Thoracic aorta (tissue), 2 donors: ENCODE measurements around the gene KLC1. TPM values are rescaled to one million over a fixed set of nuclear protein-coding genes. Genes with fewer than 3 reads are reported as not detected.

Experiments
- ATAC-seq: fragments of 150-250 bp; one replicate; pipeline ENCODE4 v1.8.0; 2017; ENCODE audit warnings: low read depth; ENCODE audit not compliant: insufficient number of reproducible peaks, low FRiP score
- DNase-seq: peaks from one replicate; pipeline ENCODE4 v3.0.0-alpha.2; 2020; ENCODE audit warnings: low spot score
- H3K27ac ChIP-seq, 2 donors: fragments of 200-600 bp; sonication (generic); 1 replicate in 1 of 2; 2 replicates in 1 of 2; pipeline ENCODE4 v1.5.1; 2016; ENCODE audit warnings: mild to moderate bottlenecking in 2 of 2, moderate library complexity in 2 of 2
- H3K27me3 ChIP-seq: fragments of 200-600 bp; sonication (generic); replicated peaks from 2 replicates; pipeline ENCODE4 v1.6.0; 2016; ENCODE audit warnings: mild to moderate bottlenecking; ENCODE audit not compliant: insufficient read depth
- H3K36me3 ChIP-seq: fragments of 200-600 bp; sonication (generic); one replicate; pipeline ENCODE4 v1.5.1; 2016
- H3K4me1 ChIP-seq, 2 donors: fragments of 200-600 bp; sonication (generic); 1 replicate in 1 of 2; 2 replicates in 1 of 2; pipeline versions ENCODE4 v1.5.1 to v1.6.0; 2016; ENCODE audit warnings: low read depth in 2 of 2, mild to moderate bottlenecking in 1 of 2; ENCODE audit not compliant: control insufficient read depth in 1 of 2
- H3K4me3 ChIP-seq: fragments of 200-600 bp; sonication (generic); 2 replicates; pipeline ENCODE4 v1.5.1; 2016; ENCODE audit warnings: mild to moderate bottlenecking
- H3K9me3 ChIP-seq: fragments of 200-600 bp; sonication (generic); 2 replicates; pipeline ENCODE4 v1.5.1; 2016
- total RNA-seq, 2 donors: library from RNA; depleted of rRNA; stranded (reverse); fragments of >200 nt; gene quantifications; one replicate each; pipeline versions ENCODE4 v1.1.0 to v1.2.3, GENCODE V29; 2016
- TF ChIP-seq, protein P1 (sequence below): fragments of 200-600 bp; sonication (generic); IDR thresholded peaks from one replicate; pipeline ENCODE4 v1.5.1; 2019; ENCODE audit warnings: antibody characterized with exemption

The KLC1 gene
- total RNA-seq, 2 donors from 2014 or later: 545 to 588 TPM

GRCh38 chr14:103718572-103718971 lies 89.6 kb downstream of the KLC1 start:
- no peaks in the 10 kb centered on the region for H3K27me3 ChIP-seq
- ATAC-seq (no peak), DNase-seq (no peak)
- H3K36me3 ChIP-seq: no peaks in the 10 kb centered on the region
- TF ChIP-seq, protein P1, sequence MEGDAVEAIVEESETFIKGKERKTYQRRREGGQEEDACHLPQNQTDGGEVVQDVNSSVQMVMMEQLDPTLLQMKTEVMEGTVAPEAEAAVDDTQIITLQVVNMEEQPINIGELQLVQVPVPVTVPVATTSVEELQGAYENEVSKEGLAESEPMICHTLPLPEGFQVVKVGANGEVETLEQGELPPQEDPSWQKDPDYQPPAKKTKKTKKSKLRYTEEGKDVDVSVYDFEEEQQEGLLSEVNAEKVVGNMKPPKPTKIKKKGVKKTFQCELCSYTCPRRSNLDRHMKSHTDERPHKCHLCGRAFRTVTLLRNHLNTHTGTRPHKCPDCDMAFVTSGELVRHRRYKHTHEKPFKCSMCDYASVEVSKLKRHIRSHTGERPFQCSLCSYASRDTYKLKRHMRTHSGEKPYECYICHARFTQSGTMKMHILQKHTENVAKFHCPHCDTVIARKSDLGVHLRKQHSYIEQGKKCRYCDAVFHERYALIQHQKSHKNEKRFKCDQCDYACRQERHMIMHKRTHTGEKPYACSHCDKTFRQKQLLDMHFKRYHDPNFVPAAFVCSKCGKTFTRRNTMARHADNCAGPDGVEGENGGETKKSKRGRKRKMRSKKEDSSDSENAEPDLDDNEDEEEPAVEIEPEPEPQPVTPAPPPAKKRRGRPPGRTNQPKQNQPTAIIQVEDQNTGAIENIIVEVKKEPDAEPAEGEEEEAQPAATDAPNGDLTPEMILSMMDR: no peak
- no peaks in the 10 kb centered on the region for H3K9me3 ChIP-seq
- H3K27ac ChIP-seq: peak overlapping the region; percentile 28 to 34
- H3K4me3 ChIP-seq: peak overlapping the region; percentile 22
- peaks cover 5 to 83% of the 10 kb centered on the region in 2 donors for H3K4me1 ChIP-seq

DNA sequence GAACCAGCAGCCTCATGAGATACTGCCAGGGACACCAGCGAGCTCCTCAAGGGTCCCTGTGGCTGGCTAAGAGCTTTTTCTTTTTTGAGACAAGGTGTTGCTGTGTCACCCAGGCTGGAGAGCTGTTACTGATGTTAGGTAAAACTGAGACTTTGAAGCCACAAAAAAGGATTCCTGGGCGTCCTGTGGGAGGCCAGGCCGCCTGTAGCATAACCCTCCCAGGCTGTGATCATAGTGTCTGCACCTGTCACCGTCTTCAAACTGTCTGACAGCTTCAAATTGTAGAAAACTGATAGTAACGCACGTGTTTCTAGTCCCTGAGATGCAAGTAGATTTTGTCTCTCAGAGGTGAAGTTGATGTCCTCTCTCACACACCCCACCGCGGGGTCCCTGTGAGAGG lies 90.7 kb downstream of the KLC1 start:
- TF ChIP-seq, protein P1: no peak
- Histone ChIP-seq H3K4me1 (peaks cover 13 to 85% of the 10 kb centered on the region in 2 donors), H3K27ac (peak overlapping the region; percentile 5 to 8)

DNA sequence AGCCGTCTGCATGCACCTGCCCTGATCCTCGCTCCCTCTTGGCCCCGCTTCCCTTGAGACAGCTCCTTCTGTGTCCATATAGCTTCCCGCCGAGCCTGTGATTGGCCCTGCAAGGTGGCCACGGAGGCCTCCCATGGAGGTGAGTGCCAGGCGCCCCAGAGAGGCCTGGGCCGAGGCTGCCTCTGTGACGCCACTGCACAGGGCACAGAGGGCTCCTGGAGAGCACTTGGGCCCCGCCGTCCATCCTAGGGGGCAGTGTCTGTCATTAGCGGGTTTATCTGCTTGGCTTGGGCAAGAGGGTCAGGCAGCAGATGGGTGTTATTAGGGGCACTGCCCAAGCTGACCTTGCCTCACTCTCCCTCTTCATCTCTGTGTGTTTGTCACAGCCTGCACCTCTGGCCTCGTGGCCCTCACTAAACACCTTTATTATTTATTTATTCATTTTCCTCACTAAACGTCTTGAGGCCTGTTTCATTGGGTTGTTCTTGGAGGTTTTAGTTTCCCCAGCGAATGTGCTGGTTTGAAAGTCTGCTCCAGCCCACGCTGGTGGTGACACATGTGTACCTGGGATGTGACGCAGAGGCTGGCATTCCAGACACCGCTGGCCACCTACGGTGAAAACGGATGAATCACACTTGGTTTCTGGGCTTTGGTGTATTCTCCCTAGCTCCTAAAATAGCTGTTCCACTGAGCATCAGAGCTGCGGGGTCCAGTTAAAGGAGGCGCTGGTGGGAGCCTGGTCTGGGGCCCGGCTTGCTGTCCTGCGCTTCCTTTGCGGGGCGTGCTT lies 92.5 kb downstream of the KLC1 start:
- DNase-seq (no peak), ATAC-seq (no peak)
- H3K27me3 ChIP-seq: no peaks in the 10 kb centered on the region
- H3K4me3 ChIP-seq: no peak overlapping the region
- no peaks in the 10 kb centered on the region for H3K36me3 ChIP-seq
- no peaks in the 10 kb centered on the region for H3K9me3 ChIP-seq
- TF ChIP-seq, protein P1: no peak
- H3K27ac ChIP-seq: peak overlapping the region; percentile 91
- H3K4me1 ChIP-seq: peaks cover 22 to 95% of the 10 kb centered on the region in 2 donors

More for the DNA sequence above, 90.7 kb downstream of the KLC1 start:
- Histone ChIP-seq H3K36me3 (no peaks in the 10 kb centered on the region), H3K9me3 (no peaks in the 10 kb centered on the region), H3K27me3 (no peaks in the 10 kb centered on the region), H3K4me3 (no peak overlapping the region)
- no peak for ATAC-seq
- DNase-seq: no peak

DNA sequence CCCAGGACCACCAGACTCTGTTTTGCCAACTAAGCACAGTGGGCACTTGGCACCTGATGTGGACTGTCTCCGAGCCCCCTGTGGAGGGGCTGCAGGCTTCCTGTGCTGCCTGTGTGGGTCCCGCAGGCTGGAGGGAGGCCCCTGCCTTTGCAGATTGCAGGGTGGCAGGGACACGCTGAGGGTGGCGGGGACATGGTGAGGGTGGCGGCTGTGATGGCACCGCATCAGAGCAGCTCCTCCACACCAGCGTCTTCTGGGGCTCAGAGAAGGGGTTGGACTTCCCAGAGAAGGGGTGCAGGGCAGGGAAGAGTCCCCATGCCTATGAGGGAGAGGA lies 94.7 kb downstream of the KLC1 start:
- peak overlapping the region; percentile 91 for H3K27ac ChIP-seq
- H3K4me1 ChIP-seq: peaks cover 22 to 73% of the 10 kb centered on the region in 2 donors
- H3K9me3 ChIP-seq: no peaks in the 10 kb centered on the region
- TF ChIP-seq, protein P1: no peak
- peaks cover 9% of the 10 kb centered on the region for H3K36me3 ChIP-seq
- peak overlapping the region; percentile 53 for H3K4me3 ChIP-seq
- H3K27me3 ChIP-seq: no peaks in the 10 kb centered on the region
- no peak for ATAC-seq
- no peak for DNase-seq

- Histone ChIP-seq H3K9me3 (no peaks in the 10 kb centered on the region), H3K27me3 (no peaks in the 10 kb centered on the region), H3K4me1 (peaks cover 22 to 70% of the 10 kb centered on the region in 2 donors), H3K36me3 (peaks cover 13% of the 10 kb centered on the region), H3K27ac (peak overlapping the region; percentile 91), H3K4me3 (peak overlapping the region; percentile 53)
- TF ChIP-seq, protein P1: peak; percentile 15
- ATAC-seq (no peak), DNase-seq (no peak)
These were observed 95.1 kb downstream of the KLC1 start for GRCh38 chr14:103724116-103724515.
